GM12891 (cell line): Measurements from ENCODE around the gene CMTM7.

Experiments
- POLR2A ChIP-seq: IDR thresholded peaks from 2 replicates; pipeline ENCODE4 v1.6.1; 2011; ENCODE audit warnings: low read depth, low read length, control low read depth
- POLR2AphosphoS5 ChIP-seq: IDR thresholded peaks from 2 replicates; pipeline ENCODE4 v1.6.1; 2011; ENCODE audit warnings: low read depth, low read length, control low read depth
- POU2F2 ChIP-seq: IDR thresholded peaks from 2 replicates; pipeline ENCODE4 v1.6.1; 2011; ENCODE audit warnings: low read depth, mild to moderate bottlenecking, control low read depth, low read length, moderate library complexity
- SPI1 ChIP-seq: IDR thresholded peaks from 2 replicates; pipeline ENCODE4 v1.6.1; 2011; ENCODE audit warnings: low read depth, low read length, control low read depth
- TAF1 ChIP-seq: IDR thresholded peaks from 2 replicates; pipeline ENCODE4 v1.6.1; 2011; ENCODE audit warnings: low read depth, low read length, control low read depth

GRCh38 chr3:32482693-32483092, 91.0 kb downstream of the CMTM7 start:
- TF ChIP-seq POLR2A (no peak), TAF1 (no peak), POU2F2 (no peak), POLR2AphosphoS5 (no peak), SPI1 (no peak)
